H9 (cell line): ENCODE data around the gene ORC1. TPM values are rescaled to one million over a fixed set of nuclear protein-coding genes. Genes with fewer than 3 reads are reported as not detected.

Source experiments
- DNase-seq: peaks from one replicate; pipeline ENCODE4 v3.0.0-alpha.2; 2017
- H2AFZ ChIP-seq: one replicate; pipeline ENCODE4 v1.6.1; 2013; ENCODE audit warnings: mild to moderate bottlenecking, low read length, control low read depth, moderate library complexity
- H2AK5ac ChIP-seq: 2 replicates; pipeline ENCODE4 v1.6.1; 2013; ENCODE audit warnings: low read length, control low read depth, mixed read lengths; ENCODE audit not compliant: insufficient read length
- H2BK120ac ChIP-seq: one replicate; pipeline ENCODE4 v1.6.1; 2013; ENCODE audit warnings: low read depth, mild to moderate bottlenecking, low read length, control low read depth, inconsistent platforms; ENCODE audit not compliant: poor library complexity, severe bottlenecking
- H2BK12ac ChIP-seq: 2 replicates; pipeline ENCODE4 v1.6.1; 2013; ENCODE audit warnings: low read length, control low read depth, mixed read lengths, low read depth; ENCODE audit not compliant: insufficient read length
- H2BK15ac ChIP-seq: 2 replicates; pipeline ENCODE4 v1.6.1; 2013; ENCODE audit warnings: low read depth, low read length, control low read depth
- H2BK20ac ChIP-seq: one replicate; pipeline ENCODE4 v1.6.1; 2013; ENCODE audit warnings: low read depth, mild to moderate bottlenecking, low read length, control low read depth, inconsistent platforms; ENCODE audit not compliant: poor library complexity, severe bottlenecking
- H2BK5ac ChIP-seq: 2 replicates; pipeline ENCODE4 v1.6.1; 2013; ENCODE audit warnings: low read length, control low read depth, mixed read lengths; ENCODE audit not compliant: insufficient read length
- H3K14ac ChIP-seq: 2 replicates; pipeline ENCODE4 v1.6.1; 2013; ENCODE audit warnings: low read length, control low read depth; ENCODE audit not compliant: insufficient read depth
- H3K18ac ChIP-seq: 2 replicates; pipeline ENCODE4 v1.6.1; 2013; ENCODE audit warnings: low read depth, mild to moderate bottlenecking, mixed read lengths, low read length, control low read depth; ENCODE audit not compliant: insufficient read length
- H3K23ac ChIP-seq: 2 replicates; pipeline ENCODE4 v1.6.1; 2013; ENCODE audit warnings: low read length, control low read depth, mixed read lengths, low read depth; ENCODE audit not compliant: insufficient read length
- H3K23me2 ChIP-seq: 2 replicates; pipeline ENCODE4 v1.6.1; 2013; ENCODE audit warnings: low read depth, mild to moderate bottlenecking, mixed read lengths, low read length, control low read depth; ENCODE audit not compliant: insufficient read length, poor library complexity, severe bottlenecking
- H3K27ac ChIP-seq: 2 replicates; pipeline ENCODE4 v1.5.1; 2013; ENCODE audit warnings: low read length, control low read depth, mixed read lengths, low read depth; ENCODE audit not compliant: insufficient read length
- H3K27me3 ChIP-seq: 2 replicates; pipeline ENCODE4 v1.6.1; 2013; ENCODE audit warnings: low read length, control low read depth, inconsistent platforms; ENCODE audit not compliant: insufficient read depth
- H3K4ac ChIP-seq: 2 replicates; pipeline ENCODE4 v1.6.1; 2013; ENCODE audit warnings: low read depth, mild to moderate bottlenecking, control low read depth, inconsistent platforms, low read length, moderate library complexity
- H3K4me1 ChIP-seq: 2 replicates; pipeline ENCODE4 v1.6.1; 2013; ENCODE audit warnings: low read length, control low read depth, inconsistent platforms; ENCODE audit not compliant: insufficient read depth
- H3K4me2 ChIP-seq: 2 replicates; pipeline ENCODE4 v1.6.1; 2013; ENCODE audit warnings: low read length, control low read depth, mixed read lengths; ENCODE audit not compliant: insufficient read length, insufficient read depth
- H3K56ac ChIP-seq: 2 replicates; pipeline ENCODE4 v1.6.1; 2013; ENCODE audit warnings: low read depth, mild to moderate bottlenecking, mixed read lengths, low read length, control low read depth; ENCODE audit not compliant: insufficient read length
- H3K79me1 ChIP-seq: 2 replicates; pipeline ENCODE4 v1.6.1; 2013; ENCODE audit warnings: low read depth, mild to moderate bottlenecking, moderate library complexity, low read length, control low read depth, inconsistent platforms; ENCODE audit not compliant: insufficient read depth, poor library complexity, severe bottlenecking
- H3K79me2 ChIP-seq: 2 replicates; pipeline ENCODE4 v1.6.1; 2013; ENCODE audit warnings: low read length, control low read depth, inconsistent platforms; ENCODE audit not compliant: insufficient read depth
- H3K9ac ChIP-seq: 2 replicates; pipeline ENCODE4 v1.6.1; 2013; ENCODE audit warnings: low read length, control low read depth, mixed read lengths; ENCODE audit not compliant: insufficient read length; ENCODE audit errors: extremely low read depth
- H3K9me3 ChIP-seq: one replicate; pipeline ENCODE4 v1.6.1; 2013; ENCODE audit warnings: low read depth, low read length, inconsistent platforms; ENCODE audit not compliant: control insufficient read depth
- H3T11ph ChIP-seq: one replicate; pipeline ENCODE4 v1.6.1; 2013; ENCODE audit warnings: mild to moderate bottlenecking, low read length, control low read depth, inconsistent platforms
- H4K20me1 ChIP-seq: one replicate; pipeline ENCODE4 v1.6.1; 2013; ENCODE audit not compliant: control insufficient read depth, insufficient read length, insufficient read depth
- H4K5ac ChIP-seq: 2 replicates; pipeline ENCODE4 v1.6.1; 2013; ENCODE audit warnings: low read depth, mild to moderate bottlenecking, mixed read lengths, low read length, control low read depth; ENCODE audit not compliant: insufficient read length
- H4K8ac ChIP-seq: replicated peaks from 2 replicates; pipeline ENCODE4 v1.6.1; 2013; ENCODE audit warnings: low read length, control low read depth, mixed read lengths, low read depth; ENCODE audit not compliant: insufficient read length
- H4K91ac ChIP-seq: 2 replicates; pipeline ENCODE4 v1.6.1; 2013; ENCODE audit warnings: low read depth, mild to moderate bottlenecking, moderate library complexity, mixed read lengths, low read length, control low read depth; ENCODE audit not compliant: insufficient read length
- H3K27ac Mint-ChIP-seq, 3 experiments: 2 replicates in 2 of 3; 3 replicates in 1 of 3; pipeline ENCODE4 v1.8.0; 2020 to 2021; ENCODE audit warnings: mixed read lengths in 3 of 3, mild to moderate bottlenecking in 1 of 3, moderate library complexity in 1 of 3
- H3K27me3 Mint-ChIP-seq: 2 replicates; pipeline ENCODE4 v1.8.0; 2021; ENCODE audit warnings: low read depth, mild to moderate bottlenecking, moderate library complexity, mixed read lengths
- H3K36me3 Mint-ChIP-seq, 3 experiments: 2 replicates in 2 of 3; 3 replicates in 1 of 3; pipeline ENCODE4 v1.8.0; 2020 to 2021; ENCODE audit warnings: low read depth in 3 of 3, mixed read lengths in 3 of 3; ENCODE audit not compliant: insufficient read depth in 1 of 3
- H3K4me1 Mint-ChIP-seq, 2 experiments: 2 replicates each; pipeline ENCODE4 v1.8.0; 2020; ENCODE audit warnings: mixed read lengths in 2 of 2
- H3K4me3 Mint-ChIP-seq, 2 experiments: 2 replicates in 1 of 2; 3 replicates in 1 of 2; pipeline ENCODE4 v1.8.0; 2020 to 2021; ENCODE audit warnings: mild to moderate bottlenecking in 2 of 2, mixed read lengths in 2 of 2, moderate library complexity in 1 of 2
- H3K9me3 Mint-ChIP-seq, 2 experiments: 2 replicates in 1 of 2; 3 replicates in 1 of 2; pipeline ENCODE4 v1.8.0; 2020; ENCODE audit warnings: mild to moderate bottlenecking in 2 of 2, mixed read lengths in 2 of 2, moderate library complexity in 1 of 2
- WGBS: extraction: QIAGEN DNeasy Blood & Tissue Kit; methylation state at CpG from one replicate; pipeline ENCODE4 v1.1.7; 2013; ENCODE audit warnings: missing lambda C conversion rate, low lambda C conversion rate, mixed read lengths; ENCODE audit not compliant: insufficient read length; ENCODE audit errors: extremely low coverage; 5-methylcytosine and 5-hydroxymethylcytosine counted together
- total RNA-seq: library from RNA; stranded (reverse); gene quantifications from 2 replicates; pipeline ENCODE4 v1.2.1, GENCODE V29; 2021
- TF ChIP-seq, protein P1 (sequence below): fragments of 200-600 bp; sonication (generic); conservative IDR thresholded peaks from 3 replicates; pipeline ENCODE4 v1.8.0; 2021; ENCODE audit warnings: antibody characterized with exemption, mild to moderate bottlenecking

Gene ORC1
- total RNA-seq, 1 experiment from 2014 or later, result 46.4 TPM

DNA sequence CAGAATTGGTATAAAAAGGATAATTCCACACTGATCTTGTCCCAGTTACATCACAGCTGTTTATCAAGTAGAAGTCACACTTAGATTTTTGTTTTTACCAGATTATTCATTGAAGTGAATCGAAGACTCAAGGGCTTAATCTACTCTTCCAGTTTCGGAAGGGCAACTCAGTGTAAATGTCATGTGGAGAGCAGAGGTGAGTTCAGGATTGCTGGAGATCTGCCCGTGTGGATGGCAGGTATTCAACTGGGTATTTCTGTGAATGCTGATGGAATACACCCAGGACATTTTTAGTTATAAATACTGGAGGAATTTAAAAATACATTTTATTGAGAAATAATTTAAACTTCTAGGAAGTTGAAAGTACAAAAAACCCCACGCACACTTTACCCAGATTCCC lies 57.6 kb downstream of the ORC1 start:
- Histone ChIP-seq H3K27ac (no peak overlapping the region), H3K23ac (no peak overlapping the region), H3K4me2 (no peak overlapping the region), H3K4ac (no peak overlapping the region), H2BK120ac (no peak overlapping the region), H2BK15ac (no peak overlapping the region), H3K79me2 (no peaks in the 10 kb centered on the region), H3K14ac (no peak overlapping the region), H3T11ph (no peak overlapping the region), H4K91ac (no peak overlapping the region), H2AK5ac (no peak overlapping the region), H3K4me1 (no peaks in the 10 kb centered on the region), H2AFZ (no peak overlapping the region), H2BK20ac (no peak overlapping the region), H2BK12ac (no peak overlapping the region), H3K56ac (no peak overlapping the region), H2BK5ac (no peak overlapping the region), H3K27me3 (no peaks in the 10 kb centered on the region), H4K5ac (no peak overlapping the region), H3K79me1 (no peaks in the 10 kb centered on the region), H4K8ac (no peak overlapping the region), H3K9ac (no peak overlapping the region), H3K9me3 (no peaks in the 10 kb centered on the region), H3K18ac (no peak overlapping the region), H3K23me2 (no peaks in the 10 kb centered on the region), H4K20me1 (no peaks in the 10 kb centered on the region)
- peaks cover 15 to 16% of the 10 kb centered on the region in 2 experiments for H3K4me1 Mint-ChIP-seq
- H3K27ac Mint-ChIP-seq, result no peak overlapping the region; a peak in 1 of 7 replicates
- no peak for DNase-seq
- no peak overlapping the region for H3K4me3 Mint-ChIP-seq
- TF ChIP-seq, protein P1, sequence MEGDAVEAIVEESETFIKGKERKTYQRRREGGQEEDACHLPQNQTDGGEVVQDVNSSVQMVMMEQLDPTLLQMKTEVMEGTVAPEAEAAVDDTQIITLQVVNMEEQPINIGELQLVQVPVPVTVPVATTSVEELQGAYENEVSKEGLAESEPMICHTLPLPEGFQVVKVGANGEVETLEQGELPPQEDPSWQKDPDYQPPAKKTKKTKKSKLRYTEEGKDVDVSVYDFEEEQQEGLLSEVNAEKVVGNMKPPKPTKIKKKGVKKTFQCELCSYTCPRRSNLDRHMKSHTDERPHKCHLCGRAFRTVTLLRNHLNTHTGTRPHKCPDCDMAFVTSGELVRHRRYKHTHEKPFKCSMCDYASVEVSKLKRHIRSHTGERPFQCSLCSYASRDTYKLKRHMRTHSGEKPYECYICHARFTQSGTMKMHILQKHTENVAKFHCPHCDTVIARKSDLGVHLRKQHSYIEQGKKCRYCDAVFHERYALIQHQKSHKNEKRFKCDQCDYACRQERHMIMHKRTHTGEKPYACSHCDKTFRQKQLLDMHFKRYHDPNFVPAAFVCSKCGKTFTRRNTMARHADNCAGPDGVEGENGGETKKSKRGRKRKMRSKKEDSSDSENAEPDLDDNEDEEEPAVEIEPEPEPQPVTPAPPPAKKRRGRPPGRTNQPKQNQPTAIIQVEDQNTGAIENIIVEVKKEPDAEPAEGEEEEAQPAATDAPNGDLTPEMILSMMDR, result no peak
- H3K27me3 Mint-ChIP-seq, result no peaks in the 10 kb centered on the region
- H3K9me3 Mint-ChIP-seq, result no peaks in the 10 kb centered on the region
- peaks cover 1 to 16% (median 15%) of the 10 kb centered on the region in 3 experiments; a peak in 6 of 7 replicates for H3K36me3 Mint-ChIP-seq
- no CpG with 5 or more reads among the region's 4 CpGs for WGBS
